Neural crest cell (in vitro differentiated cells): Measurements from ENCODE around the gene TTBK2. TPM values are rescaled to one million over a fixed set of nuclear protein-coding genes. Genes with fewer than 3 reads are reported as not detected.

ENCODE experiments used
- DNase-seq: peaks from one replicate; pipeline ENCODE4 v3.0.0; 2021; ENCODE audit warnings: low read depth, mixed read lengths, low spot score
- H3K27ac Mint-ChIP-seq: one replicate; pipeline ENCODE4 v1.8.0; 2021; ENCODE audit warnings: mild to moderate bottlenecking, mixed read lengths; ENCODE audit not compliant: unreplicated experiment
- H3K27me3 Mint-ChIP-seq: 2 replicates; pipeline ENCODE4 v1.8.0; 2021; ENCODE audit warnings: low read depth, mild to moderate bottlenecking, mixed read lengths
- H3K36me3 Mint-ChIP-seq: 2 replicates; pipeline ENCODE4 v1.8.0; 2021; ENCODE audit warnings: low read depth, mild to moderate bottlenecking, mixed read lengths
- H3K4me1 Mint-ChIP-seq: 2 replicates; pipeline ENCODE4 v1.8.0; 2021; ENCODE audit warnings: mixed read lengths
- H3K4me3 Mint-ChIP-seq: one replicate; pipeline ENCODE4 v1.8.0; 2021; ENCODE audit warnings: mild to moderate bottlenecking, mixed read lengths
- H3K9me3 Mint-ChIP-seq: 2 replicates; pipeline ENCODE4 v1.8.0; 2021; ENCODE audit warnings: mixed read lengths
- CTCF ChIP-seq: fragments of 200-600 bp; sonication (generic); conservative IDR thresholded peaks from 2 replicates; pipeline ENCODE4 v1.5.0; 2021; ENCODE audit warnings: antibody characterized with exemption, mild to moderate bottlenecking
- total RNA-seq: library from RNA; stranded (reverse); gene quantifications from 2 replicates; pipeline ENCODE4 v1.2.1, GENCODE V29; 2021

TTBK2 gene
- total RNA-seq, 1 donor from 2014 or later, result 28.2 TPM

- no peak for DNase-seq
- TF ChIP-seq CTCF, result no peak
- H3K9me3 Mint-ChIP-seq, result no peaks in the 10 kb centered on the region
Measured at GRCh38 chr15:42716626-42717025, 204.0 kb downstream of the TTBK2 start.

GRCh38 chr15:42716125-42716524, 204.5 kb downstream of the TTBK2 start:
- no peak overlapping the region for H3K27ac Mint-ChIP-seq
- no peak for DNase-seq
- no peaks in the 10 kb centered on the region for H3K4me1 Mint-ChIP-seq
- H3K9me3 Mint-ChIP-seq, result no peaks in the 10 kb centered on the region
- H3K4me3 Mint-ChIP-seq, result no peak overlapping the region
- no peak for TF ChIP-seq CTCF
- H3K36me3 Mint-ChIP-seq, result peaks cover 10% of the 10 kb centered on the region
- H3K27me3 Mint-ChIP-seq, result no peaks in the 10 kb centered on the region

More at GRCh38 chr15:42716626-42717025, 204.0 kb downstream of the TTBK2 start:
- Mint-ChIP-seq H3K4me3 (no peak overlapping the region), H3K27ac (peak overlapping the region; percentile 19), H3K36me3 (peaks cover 9% of the 10 kb centered on the region), H3K4me1 (no peaks in the 10 kb centered on the region), H3K27me3 (no peaks in the 10 kb centered on the region)

- H3K27ac Mint-ChIP-seq, result no peak overlapping the region
- TF ChIP-seq CTCF, result no peak
- no peak for DNase-seq
- H3K27me3 Mint-ChIP-seq, result no peaks in the 10 kb centered on the region
- no peak overlapping the region for H3K4me3 Mint-ChIP-seq
- peaks cover 5% of the 10 kb centered on the region for H3K36me3 Mint-ChIP-seq
- H3K9me3 Mint-ChIP-seq, result no peaks in the 10 kb centered on the region
- H3K4me1 Mint-ChIP-seq, result no peaks in the 10 kb centered on the region
Measured at GRCh38 chr15:42712584-42712983, 208.0 kb downstream of the TTBK2 start.

- H3K9me3 Mint-ChIP-seq, result no peaks in the 10 kb centered on the region
- H3K36me3 Mint-ChIP-seq, result peaks cover 5% of the 10 kb centered on the region
- no peak for DNase-seq
- H3K27ac Mint-ChIP-seq, result no peak overlapping the region
- no peak overlapping the region for H3K4me3 Mint-ChIP-seq
- no peak for TF ChIP-seq CTCF
- H3K4me1 Mint-ChIP-seq, result no peaks in the 10 kb centered on the region
- no peaks in the 10 kb centered on the region for H3K27me3 Mint-ChIP-seq
Measured at GRCh38 chr15:42711746-42712145, 208.8 kb downstream of the TTBK2 start.

- DNase-seq, result no peak
- Mint-ChIP-seq H3K36me3 (peaks cover 5% of the 10 kb centered on the region), H3K9me3 (no peaks in the 10 kb centered on the region), H3K4me1 (no peaks in the 10 kb centered on the region), H3K27ac (no peak overlapping the region), H3K4me3 (no peak overlapping the region), H3K27me3 (no peaks in the 10 kb centered on the region)
- TF ChIP-seq CTCF, result no peak
Measured at GRCh38 chr15:42710662-42711061, 209.9 kb downstream of the TTBK2 start.
